ENCODE results near the gene TAX1BP1. TPM values are rescaled to one million over a fixed set of nuclear protein-coding genes. Genes with fewer than 3 reads are reported as not detected.

TAX1BP1 gene
- total RNA-seq, 1 experiment from 2014 or later: 190 TPM

DNA sequence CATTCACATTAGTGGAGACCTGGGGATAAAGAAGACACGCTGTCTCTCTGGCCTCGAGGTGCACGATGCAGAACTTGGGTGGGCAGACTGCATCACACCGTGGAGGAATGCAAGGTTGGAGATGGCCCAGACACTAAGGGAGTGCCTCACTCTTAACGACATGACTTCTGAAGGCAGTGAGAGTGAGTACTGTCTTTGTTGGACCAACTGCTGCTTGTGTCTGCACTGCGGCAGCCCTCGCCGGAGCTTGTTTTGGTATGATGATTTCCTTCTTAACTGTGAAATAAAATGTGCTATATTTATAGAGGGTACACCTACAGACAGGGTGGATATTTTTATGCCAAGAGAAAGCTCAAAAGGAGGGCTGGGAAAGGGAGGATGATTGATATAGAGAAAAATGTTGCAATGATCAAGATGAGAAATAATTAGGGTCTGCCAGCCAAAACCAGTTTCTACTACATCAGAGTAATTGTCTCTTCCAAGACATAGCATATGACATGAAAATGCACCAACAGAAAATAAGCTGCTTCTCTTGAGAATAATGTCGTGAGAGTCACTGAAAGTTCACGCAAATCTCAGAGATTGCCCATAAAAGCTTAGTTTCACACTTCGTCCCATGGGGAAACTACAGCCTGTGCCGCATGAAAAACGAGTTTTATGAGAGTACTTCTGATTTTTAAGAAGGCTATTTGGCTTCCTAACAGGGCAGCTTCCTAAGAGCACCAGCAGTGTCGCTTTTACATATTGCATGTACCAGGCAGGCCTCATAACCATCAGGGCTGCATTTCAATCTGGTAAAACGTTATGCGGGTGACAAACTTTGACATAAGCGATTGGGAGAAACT, 127.1 kb downstream of the TAX1BP1 start:
- BruUV-seq (replicated peaks): no TSS peak
- no peak overlapping the region for H3K27ac Mint-ChIP-seq (ENCODE audit: unreplicated experiment)
- DNase-seq: no peak
- CTCF ChIA-PET: interaction anchor here (0.7 kb wide), 1 partner anchor 51 kb away, joined by 3 read pairs; no protein-coding TSS in a partner anchor
- peaks cover 8% of the 10 kb centered on the region for H3K4me1 Mint-ChIP-seq (ENCODE audit: low read depth, unreplicated experiment)
- no peaks in the 10 kb centered on the region for H3K9me3 Mint-ChIP-seq (ENCODE audit: low read depth, unreplicated experiment)
- no peaks in the 10 kb centered on the region for H3K36me3 Mint-ChIP-seq (ENCODE audit: insufficient read depth, unreplicated experiment)
- no peak overlapping the region for H3K4me3 Mint-ChIP-seq (ENCODE audit: low read depth, unreplicated experiment)
- no peaks in the 10 kb centered on the region for H3K27me3 Mint-ChIP-seq (ENCODE audit: unreplicated experiment)
- intact Hi-C loops (cut with micrococcal nuclease; ENCODE audit: unreplicated experiment): no loop called here
- TF ChIP-seq CTCF (IDR thresholded peaks at IDR 0.05; ENCODE audit: unreplicated experiment): no peak

- CTCF ChIA-PET: no interaction called here
- no peaks in the 10 kb centered on the region for H3K9me3 Mint-ChIP-seq (ENCODE audit: low read depth, unreplicated experiment)
- no peaks in the 10 kb centered on the region for H3K36me3 Mint-ChIP-seq (ENCODE audit: insufficient read depth, unreplicated experiment)
- DNase-seq: no peak
- intact Hi-C loops (cut with micrococcal nuclease; ENCODE audit: unreplicated experiment): no loop called here
- no peak overlapping the region for H3K4me3 Mint-ChIP-seq (ENCODE audit: low read depth, unreplicated experiment)
- TF ChIP-seq CTCF (IDR thresholded peaks at IDR 0.05; ENCODE audit: unreplicated experiment): no peak
- BruUV-seq (replicated peaks): no TSS peak
- H3K4me1 Mint-ChIP-seq (ENCODE audit: low read depth, unreplicated experiment): peaks cover 10% of the 10 kb centered on the region
- H3K27ac Mint-ChIP-seq (ENCODE audit: unreplicated experiment): no peak overlapping the region
- H3K27me3 Mint-ChIP-seq (ENCODE audit: unreplicated experiment): no peaks in the 10 kb centered on the region
Observed at GRCh38 chr7:27868131-27868550, 128.2 kb downstream of the TAX1BP1 start.

- peaks cover 19% of the 10 kb centered on the region for H3K4me1 Mint-ChIP-seq (ENCODE audit: low read depth, unreplicated experiment)
- no peak for TF ChIP-seq CTCF (IDR thresholded peaks at IDR 0.05; ENCODE audit: unreplicated experiment)
- DNase-seq: no peak
- peaks cover 3% of the 10 kb centered on the region for H3K36me3 Mint-ChIP-seq (ENCODE audit: insufficient read depth, unreplicated experiment)
- no peaks in the 10 kb centered on the region for H3K27me3 Mint-ChIP-seq (ENCODE audit: unreplicated experiment)
- CTCF ChIA-PET: no interaction called here
- no peaks in the 10 kb centered on the region for H3K9me3 Mint-ChIP-seq (ENCODE audit: low read depth, unreplicated experiment)
- BruUV-seq (replicated peaks): no TSS peak
- intact Hi-C loops (cut with micrococcal nuclease; ENCODE audit: unreplicated experiment): no loop called here
- H3K4me3 Mint-ChIP-seq (ENCODE audit: low read depth, unreplicated experiment): no peak overlapping the region
- H3K27ac Mint-ChIP-seq (ENCODE audit: unreplicated experiment): no peak overlapping the region
Observed at GRCh38 chr7:27869056-27869455, 129.1 kb downstream of the TAX1BP1 start.

- CTCF ChIA-PET: no interaction called here
- no peaks in the 10 kb centered on the region for H3K9me3 Mint-ChIP-seq (ENCODE audit: low read depth, unreplicated experiment)
- H3K27me3 Mint-ChIP-seq (ENCODE audit: unreplicated experiment): no peaks in the 10 kb centered on the region
- peaks cover 34% of the 10 kb centered on the region for H3K4me1 Mint-ChIP-seq (ENCODE audit: low read depth, unreplicated experiment)
- no TSS peak for BruUV-seq (replicated peaks)
- H3K27ac Mint-ChIP-seq (ENCODE audit: unreplicated experiment): no peak overlapping the region
- intact Hi-C loops (cut with micrococcal nuclease; ENCODE audit: unreplicated experiment): no loop called here
- TF ChIP-seq CTCF (IDR thresholded peaks at IDR 0.05; ENCODE audit: unreplicated experiment): no peak
- H3K4me3 Mint-ChIP-seq (ENCODE audit: low read depth, unreplicated experiment): no peak overlapping the region
- no peak for DNase-seq
- H3K36me3 Mint-ChIP-seq (ENCODE audit: insufficient read depth, unreplicated experiment): peaks cover 5% of the 10 kb centered on the region
Observed at GRCh38 chr7:27870595-27870994, 130.6 kb downstream of the TAX1BP1 start.
